SK-N-SH (cell line): ENCODE results near the gene SMARCC1. TPM values are rescaled to one million over a fixed set of nuclear protein-coding genes. Genes with fewer than 3 reads are reported as not detected.

Source experiments
- CTCF ChIA-PET: fragments of 300-600, 350-600 bp; formaldehyde crosslinking; extraction: SDS; loops from one replicate; lab custom pipeline; 2021; lab: Yijun Ruan, JAX
- POLR2A ChIA-PET: fragments of 350-600 bp; sonication (Branson Sonifier 250); formaldehyde crosslinking; extraction: SDS; loops from one replicate; lab custom pipeline; 2020; ENCODE audit warnings: antibody characterized with exemption, inconsistent platforms; lab: Yijun Ruan, JAX
- DNase-seq: peaks from one replicate; pipeline ENCODE4 v3.0.0; 2012
- H2AFZ ChIP-seq: fragments of 200-600 bp; sonication (generic); 2 replicates; pipeline ENCODE4 v1.8.1; 2016; ENCODE audit warnings: antibody characterized with exemption, mild to moderate bottlenecking, low read depth
- H3F3A ChIP-seq: fragments of 200-600 bp; sonication (generic); replicated peaks from 2 replicates; pipeline ENCODE3; 2016; ENCODE audit warnings: antibody characterized with exemption, mild to moderate bottlenecking; ENCODE audit not compliant: insufficient read depth
- H3K27ac ChIP-seq, 2 experiments: fragments of 200-500 bp in 1 of 2; fragments of 200-600 bp in 1 of 2; sonication (Bioruptor generic) in 1 of 2; sonication (generic), shearing (Covaris generic) in 1 of 2; 2 replicates each; pipeline versions ENCODE4 v1.5.1 to v1.6.1; 2014 to 2016; ENCODE audit warnings: low read depth in 2 of 2, inconsistent platforms in 1 of 2, low read length in 1 of 2, mild to moderate bottlenecking in 1 of 2, mixed read lengths in 1 of 2
- H3K27me3 ChIP-seq: fragments of 200-600 bp; sonication (generic), shearing (Covaris generic); 2 replicates; pipeline ENCODE4 v1.6.1; 2016; ENCODE audit warnings: mixed run types; ENCODE audit not compliant: insufficient read depth
- H3K36me3 ChIP-seq, 2 experiments: fragments of 200-500 bp in 1 of 2; fragments of 200-600 bp in 1 of 2; sonication (Bioruptor generic) in 1 of 2; sonication (generic) in 1 of 2; replicated peaks in 1 of 2; 2 replicates each; pipeline versions ENCODE3 to v1.5.1; 2014 to 2016; ENCODE audit warnings: low read length in 1 of 2, mild to moderate bottlenecking in 1 of 2; ENCODE audit not compliant: insufficient read depth in 2 of 2, control insufficient read depth in 1 of 2
- H3K4me1 ChIP-seq, 2 experiments: fragments of 200-500 bp in 1 of 2; fragments of 200-600 bp in 1 of 2; sonication (Bioruptor generic) in 1 of 2; sonication (generic), shearing (Covaris generic) in 1 of 2; 2 replicates each; pipeline versions ENCODE4 v1.5.1 to v1.6.1; 2014 to 2016; ENCODE audit warnings: low read depth in 1 of 2, low read length in 1 of 2, mixed run types in 1 of 2; ENCODE audit not compliant: insufficient read depth in 2 of 2, control insufficient read depth in 1 of 2
- H3K4me2 ChIP-seq: fragments of 200-600 bp; sonication (generic), shearing (Covaris generic); 2 replicates; pipeline ENCODE4 v1.6.1; 2017; ENCODE audit warnings: mixed run types
- H3K4me3 ChIP-seq, 2 experiments: fragments of 200-500 bp in 1 of 2; fragments of 200-600 bp in 1 of 2; sonication (Bioruptor generic) in 1 of 2; sonication (generic), shearing (Covaris generic) in 1 of 2; 2 replicates each; pipeline versions ENCODE4 v1.5.1 to v1.8.1; 2014 to 2016; ENCODE audit warnings: low read depth in 2 of 2, inconsistent platforms in 1 of 2, low read length in 1 of 2, mild to moderate bottlenecking in 1 of 2, mixed read lengths in 1 of 2, moderate library complexity in 1 of 2
- H3K79me2 ChIP-seq: fragments of 200-600 bp; sonication (generic); 2 replicates; pipeline ENCODE4 v1.8.1; 2017; ENCODE audit warnings: mild to moderate bottlenecking; ENCODE audit not compliant: insufficient read depth
- H3K9ac ChIP-seq: fragments of 200-600 bp; sonication (generic); 2 replicates; pipeline ENCODE4 v1.6.1; 2017; ENCODE audit warnings: mixed run types
- H3K9me2 ChIP-seq: fragments of 200-600 bp; sonication (generic); 2 replicates; pipeline ENCODE4 v1.6.1; 2017; ENCODE audit warnings: mixed run types
- H3K9me3 ChIP-seq: fragments of 200-600 bp; sonication (generic); 2 replicates; pipeline ENCODE4 v1.6.1; 2017; ENCODE audit warnings: mixed run types, mild to moderate bottlenecking, moderate library complexity
- H4K20me1 ChIP-seq: fragments of 200-600 bp; sonication (generic); 2 replicates; pipeline ENCODE4 v1.6.1; 2017; ENCODE audit warnings: mild to moderate bottlenecking, mixed run types; ENCODE audit not compliant: insufficient read depth
- CHD2 ChIP-seq: fragments of 150-350 bp; IDR thresholded peaks from 2 replicates; pipeline ENCODE4 v1.6.1; 2018; ENCODE audit warnings: low read length; ENCODE audit not compliant: partially characterized antibody
- ELF1 ChIP-seq: IDR thresholded peaks from 2 replicates; pipeline ENCODE4 v1.4.0; 2012
- FOSL2 ChIP-seq: IDR thresholded peaks from 2 replicates; pipeline ENCODE4 v1.4.0; 2012; ENCODE audit warnings: low read depth, mild to moderate bottlenecking, moderate library complexity, borderline replicate concordance
- FOXM1 ChIP-seq: IDR thresholded peaks from 2 replicates; pipeline ENCODE4 v1.4.0; 2012; ENCODE audit warnings: low read depth, mild to moderate bottlenecking
- GABPA ChIP-seq: IDR thresholded peaks from 2 replicates; pipeline ENCODE4 v1.4.0; 2012; ENCODE audit warnings: low read depth, mild to moderate bottlenecking
- JUND ChIP-seq: IDR thresholded peaks from 2 replicates; pipeline ENCODE4 v1.4.0; 2012
- MXI1 ChIP-seq: IDR thresholded peaks from 2 replicates; pipeline ENCODE4 v1.6.1; 2012; ENCODE audit warnings: mild to moderate bottlenecking, low read depth, low read length, improper control_type of control experiment
- NRF1 ChIP-seq: IDR thresholded peaks from 2 replicates; pipeline ENCODE4 v1.6.1; 2012; ENCODE audit warnings: low read depth, mild to moderate bottlenecking, low read length
- RAD21 ChIP-seq: IDR thresholded peaks from 2 replicates; pipeline ENCODE4 v1.6.1; 2012; ENCODE audit warnings: mild to moderate bottlenecking, low read length
- RCOR1 ChIP-seq: fragments of 150-350 bp; IDR thresholded peaks from 2 replicates; pipeline ENCODE4 v1.6.1; 2017; ENCODE audit warnings: antibody characterized with exemption, low read length
- RFX5 ChIP-seq: IDR thresholded peaks from 2 replicates; pipeline ENCODE4 v1.6.1; 2012; ENCODE audit warnings: mild to moderate bottlenecking, improper control_type of control experiment, low read length
- RXRA ChIP-seq: IDR thresholded peaks from 2 replicates; pipeline ENCODE4 v1.4.0; 2012; ENCODE audit warnings: low read depth, mild to moderate bottlenecking, borderline replicate concordance
- TAF1 ChIP-seq: IDR thresholded peaks from 2 replicates; pipeline ENCODE4 v1.6.1; 2012; ENCODE audit warnings: low read depth, mild to moderate bottlenecking, low read length, moderate library complexity, borderline replicate concordance
- TCF12 ChIP-seq: IDR thresholded peaks from 2 replicates; pipeline ENCODE4 v1.4.0; 2012
- TEAD4 ChIP-seq: IDR thresholded peaks from 2 replicates; pipeline ENCODE4 v1.4.0; 2012; ENCODE audit warnings: mild to moderate bottlenecking, borderline replicate concordance; ENCODE audit not compliant: insufficient read depth
- YY1 ChIP-seq: IDR thresholded peaks from 2 replicates; pipeline ENCODE4 v1.4.0; 2012; ENCODE audit warnings: low read depth, mild to moderate bottlenecking
- WGBS: methylation state at CpG from one replicate; pipeline ENCODE4 v1.1.6; 2017; ENCODE audit warnings: low lambda C conversion rate; 5-methylcytosine and 5-hydroxymethylcytosine counted together
- polyA plus RNA-seq, 3 experiments: library from polyadenylated mRNA; depleted of rRNA; stranded (reverse); fragments of >200 nt; gene quantifications; 2 replicates each; pipeline ENCODE4 v1.2.3, GENCODE V29; 2012
- TF ChIP-seq, protein P1 (sequence below): fragments of 150-350 bp; IDR thresholded peaks from 2 replicates; pipeline ENCODE4 v1.6.1; 2016; ENCODE audit warnings: mild to moderate bottlenecking, low read depth, low read length
- TF ChIP-seq, protein P2 (sequence below): IDR thresholded peaks from 2 replicates; pipeline ENCODE4 v1.4.0; 2012; ENCODE audit warnings: low read depth
- TF ChIP-seq, protein P3 (sequence below): fragments of 150-350 bp; IDR thresholded peaks from 2 replicates; pipeline ENCODE4 v1.6.1; 2017; ENCODE audit warnings: antibody characterized with exemption, low read length, low read depth, borderline replicate concordance
- TF ChIP-seq, protein P4 (sequence below): IDR thresholded peaks from 2 replicates; pipeline ENCODE4; 2012
- TF ChIP-seq, protein P5 (sequence below): IDR thresholded peaks from 2 replicates; pipeline ENCODE4 v1.6.1; 2012; ENCODE audit warnings: mild to moderate bottlenecking, low read depth, low read length, moderate library complexity

The SMARCC1 gene
- polyA plus RNA-seq, 1 of the 3 experiments (the other 2 are of a cell fraction) = 16.5 TPM

DNA sequence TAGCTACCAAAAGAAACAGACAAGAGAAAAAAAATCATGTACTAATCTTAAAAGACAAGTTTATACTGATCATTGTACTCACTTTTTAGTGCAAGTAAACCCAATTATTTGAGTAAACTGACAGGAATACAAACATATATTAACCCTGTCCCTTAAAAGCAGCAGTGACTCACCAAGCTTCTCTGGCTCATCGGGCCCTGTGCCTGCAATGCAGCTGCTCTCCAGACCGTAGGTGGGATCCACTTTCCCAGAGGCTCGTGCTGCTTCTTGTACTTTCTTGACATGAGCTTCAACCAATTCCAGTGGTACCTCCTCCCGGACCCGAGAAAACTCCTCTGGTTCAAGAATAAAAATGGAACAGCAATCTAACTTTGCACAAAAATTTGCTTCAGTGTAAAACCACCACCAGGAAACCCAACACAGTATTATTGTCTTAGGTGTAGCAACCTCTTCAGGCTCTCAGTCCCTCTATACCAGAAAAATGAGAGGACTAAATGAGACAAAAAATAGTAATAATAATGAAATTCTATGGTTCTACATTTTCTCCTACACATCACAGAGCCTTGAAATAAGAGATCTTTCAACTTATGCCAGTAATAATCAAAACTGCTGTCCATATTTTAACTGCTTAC is 120.5 kb downstream of the SMARCC1 start:
- CTCF ChIA-PET = interaction anchor here (0.7 to 1.4 kb wide), 2 partner anchors 67 to 888 kb away, joined by 3 to 4 read pairs; no protein-coding TSS in a partner anchor
- H3K9ac ChIP-seq = no peak overlapping the region
- 47% methylated on average over 5 of the region's 5 CpGs for WGBS
- H3K9me2 ChIP-seq = no peaks in the 10 kb centered on the region
- peak overlapping the region; percentile 36 to 42; a peak in 2 of 4 replicates for H3K27ac ChIP-seq
- H3K4me3 ChIP-seq = no peak overlapping the region
- 0 out of 4 replicates have a peak, but pooled peaks cover 0 to 5% of the 10 kb centered on the region in 2 experiments for H3K4me1 ChIP-seq
- peaks cover 37 to 65% of the 10 kb centered on the region in 2 experiments for H3K36me3 ChIP-seq
- H4K20me1 ChIP-seq = peaks cover 7% of the 10 kb centered on the region
- TF ChIP-seq TCF12 (peak; percentile 57), MXI1 (no peak), RCOR1 (no peak), JUND (peak; percentile 46; the same call in 1 of the 2 replicates), FOXM1 (no peak), FOSL2 (peak; percentile 65), ELF1 (no peak), CHD2 (no peak), TEAD4 (no peak), RAD21 (no peak)
- TF ChIP-seq, protein P1, sequence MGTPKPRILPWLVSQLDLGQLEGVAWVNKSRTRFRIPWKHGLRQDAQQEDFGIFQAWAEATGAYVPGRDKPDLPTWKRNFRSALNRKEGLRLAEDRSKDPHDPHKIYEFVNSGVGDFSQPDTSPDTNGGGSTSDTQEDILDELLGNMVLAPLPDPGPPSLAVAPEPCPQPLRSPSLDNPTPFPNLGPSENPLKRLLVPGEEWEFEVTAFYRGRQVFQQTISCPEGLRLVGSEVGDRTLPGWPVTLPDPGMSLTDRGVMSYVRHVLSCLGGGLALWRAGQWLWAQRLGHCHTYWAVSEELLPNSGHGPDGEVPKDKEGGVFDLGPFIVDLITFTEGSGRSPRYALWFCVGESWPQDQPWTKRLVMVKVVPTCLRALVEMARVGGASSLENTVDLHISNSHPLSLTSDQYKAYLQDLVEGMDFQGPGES = no peak
- TF ChIP-seq, protein P2, sequence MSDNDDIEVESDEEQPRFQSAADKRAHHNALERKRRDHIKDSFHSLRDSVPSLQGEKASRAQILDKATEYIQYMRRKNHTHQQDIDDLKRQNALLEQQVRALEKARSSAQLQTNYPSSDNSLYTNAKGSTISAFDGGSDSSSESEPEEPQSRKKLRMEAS = 0 out of 2 replicates have a peak, but pooled peaks have one; percentile 28
- TF ChIP-seq, protein P3, sequence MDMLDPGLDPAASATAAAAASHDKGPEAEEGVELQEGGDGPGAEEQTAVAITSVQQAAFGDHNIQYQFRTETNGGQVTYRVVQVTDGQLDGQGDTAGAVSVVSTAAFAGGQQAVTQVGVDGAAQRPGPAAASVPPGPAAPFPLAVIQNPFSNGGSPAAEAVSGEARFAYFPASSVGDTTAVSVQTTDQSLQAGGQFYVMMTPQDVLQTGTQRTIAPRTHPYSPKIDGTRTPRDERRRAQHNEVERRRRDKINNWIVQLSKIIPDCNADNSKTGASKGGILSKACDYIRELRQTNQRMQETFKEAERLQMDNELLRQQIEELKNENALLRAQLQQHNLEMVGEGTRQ = no peak
- TF ChIP-seq, protein P4, sequence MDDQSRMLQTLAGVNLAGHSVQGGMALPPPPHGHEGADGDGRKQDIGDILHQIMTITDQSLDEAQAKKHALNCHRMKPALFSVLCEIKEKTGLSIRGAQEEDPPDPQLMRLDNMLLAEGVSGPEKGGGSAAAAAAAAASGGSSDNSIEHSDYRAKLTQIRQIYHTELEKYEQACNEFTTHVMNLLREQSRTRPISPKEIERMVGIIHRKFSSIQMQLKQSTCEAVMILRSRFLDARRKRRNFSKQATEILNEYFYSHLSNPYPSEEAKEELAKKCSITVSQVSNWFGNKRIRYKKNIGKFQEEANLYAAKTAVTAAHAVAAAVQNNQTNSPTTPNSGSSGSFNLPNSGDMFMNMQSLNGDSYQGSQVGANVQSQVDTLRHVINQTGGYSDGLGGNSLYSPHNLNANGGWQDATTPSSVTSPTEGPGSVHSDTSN = peak; percentile 20; the same call in 1 of the 2 replicates
- no peak overlapping the region for H2AFZ ChIP-seq
- H3F3A ChIP-seq = peaks cover 32% of the 10 kb centered on the region
- H3K27me3 ChIP-seq = no peaks in the 10 kb centered on the region
- H3K79me2 ChIP-seq = peaks cover 34% of the 10 kb centered on the region
- POLR2A ChIA-PET = no interaction called here
- H3K9me3 ChIP-seq = peaks cover 7% of the 10 kb centered on the region; the same call in 1 of the 2 replicates
- peak; percentile 17 for DNase-seq
- no peak overlapping the region for H3K4me2 ChIP-seq

DNA sequence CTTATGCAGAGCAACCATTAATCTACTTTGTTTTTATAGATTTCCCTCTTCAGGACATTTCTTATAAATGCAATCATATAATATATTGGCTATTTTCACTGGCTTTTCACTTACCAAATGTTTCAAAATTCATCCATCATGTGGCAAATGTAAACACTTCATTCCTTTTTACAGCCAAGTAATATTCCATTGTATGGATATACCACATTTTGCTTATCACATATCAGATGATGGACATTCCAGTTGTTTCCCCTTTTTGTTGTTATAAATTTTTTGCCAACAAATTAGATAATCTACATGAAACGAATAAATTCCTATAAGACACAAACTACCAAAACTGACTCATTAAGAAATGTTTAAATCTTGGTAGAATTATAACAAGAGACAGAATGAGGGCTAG is 123.2 kb downstream of the SMARCC1 start:
- H3K9ac ChIP-seq = no peak overlapping the region
- H2AFZ ChIP-seq = no peak overlapping the region
- DNase-seq = no peak
- H3K4me1 ChIP-seq = no peaks in the 10 kb centered on the region
- H3K9me3 ChIP-seq = peaks cover 7% of the 10 kb centered on the region; the same call in 1 of the 2 replicates
- peaks cover 62% of the 10 kb centered on the region for H3K79me2 ChIP-seq
- no peak overlapping the region for H3K4me3 ChIP-seq
- no peaks in the 10 kb centered on the region for H3K27me3 ChIP-seq
- peaks cover 12% of the 10 kb centered on the region for H4K20me1 ChIP-seq
- H3K36me3 ChIP-seq = peaks cover 28 to 79% of the 10 kb centered on the region in 2 experiments
- no peak overlapping the region for H3K27ac ChIP-seq
- WGBS = 96% methylated on average over 1 of the region's 1 CpG
- peaks cover 21% of the 10 kb centered on the region for H3F3A ChIP-seq
- H3K9me2 ChIP-seq = no peaks in the 10 kb centered on the region
- ChIA-PET POLR2A (no interaction called here), CTCF (interaction anchor here (0.9 kb wide), 1 partner anchor 26 kb away, joined by 3 read pairs; no protein-coding TSS in a partner anchor)
- no peak overlapping the region for H3K4me2 ChIP-seq
- TF ChIP-seq NRF1 = no peak
- TF ChIP-seq TAF1 = no peak
- TF ChIP-seq, protein P5, sequence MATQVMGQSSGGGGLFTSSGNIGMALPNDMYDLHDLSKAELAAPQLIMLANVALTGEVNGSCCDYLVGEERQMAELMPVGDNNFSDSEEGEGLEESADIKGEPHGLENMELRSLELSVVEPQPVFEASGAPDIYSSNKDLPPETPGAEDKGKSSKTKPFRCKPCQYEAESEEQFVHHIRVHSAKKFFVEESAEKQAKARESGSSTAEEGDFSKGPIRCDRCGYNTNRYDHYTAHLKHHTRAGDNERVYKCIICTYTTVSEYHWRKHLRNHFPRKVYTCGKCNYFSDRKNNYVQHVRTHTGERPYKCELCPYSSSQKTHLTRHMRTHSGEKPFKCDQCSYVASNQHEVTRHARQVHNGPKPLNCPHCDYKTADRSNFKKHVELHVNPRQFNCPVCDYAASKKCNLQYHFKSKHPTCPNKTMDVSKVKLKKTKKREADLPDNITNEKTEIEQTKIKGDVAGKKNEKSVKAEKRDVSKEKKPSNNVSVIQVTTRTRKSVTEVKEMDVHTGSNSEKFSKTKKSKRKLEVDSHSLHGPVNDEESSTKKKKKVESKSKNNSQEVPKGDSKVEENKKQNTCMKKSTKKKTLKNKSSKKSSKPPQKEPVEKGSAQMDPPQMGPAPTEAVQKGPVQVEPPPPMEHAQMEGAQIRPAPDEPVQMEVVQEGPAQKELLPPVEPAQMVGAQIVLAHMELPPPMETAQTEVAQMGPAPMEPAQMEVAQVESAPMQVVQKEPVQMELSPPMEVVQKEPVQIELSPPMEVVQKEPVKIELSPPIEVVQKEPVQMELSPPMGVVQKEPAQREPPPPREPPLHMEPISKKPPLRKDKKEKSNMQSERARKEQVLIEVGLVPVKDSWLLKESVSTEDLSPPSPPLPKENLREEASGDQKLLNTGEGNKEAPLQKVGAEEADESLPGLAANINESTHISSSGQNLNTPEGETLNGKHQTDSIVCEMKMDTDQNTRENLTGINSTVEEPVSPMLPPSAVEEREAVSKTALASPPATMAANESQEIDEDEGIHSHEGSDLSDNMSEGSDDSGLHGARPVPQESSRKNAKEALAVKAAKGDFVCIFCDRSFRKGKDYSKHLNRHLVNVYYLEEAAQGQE = no peak
- TF ChIP-seq RXRA = no peak
- TF ChIP-seq FOXM1 = no peak
- TF ChIP-seq JUND = no peak
- TF ChIP-seq RFX5 = no peak
- TF ChIP-seq YY1 = no peak
- no peak for TF ChIP-seq ELF1
- TF ChIP-seq CHD2 = no peak
- no peak for TF ChIP-seq GABPA
